ENCODE results near the gene ASTN2.

ASTN2 gene

DNA sequence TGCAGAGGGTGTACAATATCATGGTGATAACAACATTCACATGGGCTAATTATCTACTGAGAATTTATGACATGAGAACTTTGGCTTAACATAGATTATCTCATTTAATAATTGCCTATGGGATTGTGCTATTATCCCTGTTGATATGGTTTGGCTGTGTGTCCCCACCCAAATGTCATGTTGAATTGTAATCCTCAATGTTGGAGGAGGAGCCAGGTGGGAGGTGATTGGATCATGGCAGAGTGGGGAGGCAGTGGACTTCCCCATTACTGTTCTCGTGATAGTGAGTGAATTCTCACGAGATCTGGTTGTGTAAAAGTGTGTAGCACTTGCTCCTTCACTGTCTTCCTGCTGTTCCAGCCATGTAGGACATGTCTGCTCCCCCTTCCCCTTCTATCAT, 541.4 kb downstream of the ASTN2 start:
- H3K9me3 ChIP-seq (ENCODE audit: control insufficient read depth, insufficient read depth, low read length): peaks cover 17% of the 10 kb centered on the region
- no peaks in the 10 kb centered on the region; the same call in 1 of the 2 replicates for H3K36me3 ChIP-seq (ENCODE audit: control insufficient read depth, low read length)
- peaks cover 5% of the 10 kb centered on the region; the same call in 1 of the 2 replicates for H3K4me1 ChIP-seq (ENCODE audit: control insufficient read depth, low read length)
- H4K20me1 ChIP-seq (ENCODE audit: control insufficient read depth, insufficient read depth, low read depth, low read length): no peaks in the 10 kb centered on the region
- H3F3A ChIP-seq (ENCODE audit: control insufficient read depth, insufficient read depth): no peaks in the 10 kb centered on the region
- H3K27ac ChIP-seq (ENCODE audit: low read depth, low read length): no peak overlapping the region
- no peaks in the 10 kb centered on the region for H3K79me2 ChIP-seq (ENCODE audit: control insufficient read depth, low read length)
- no peak for TF ChIP-seq EZH2phosphoT487 (IDR thresholded peaks at IDR 0.05; ENCODE audit: borderline replicate concordance, low read length)
- TF ChIP-seq, protein P1, sequence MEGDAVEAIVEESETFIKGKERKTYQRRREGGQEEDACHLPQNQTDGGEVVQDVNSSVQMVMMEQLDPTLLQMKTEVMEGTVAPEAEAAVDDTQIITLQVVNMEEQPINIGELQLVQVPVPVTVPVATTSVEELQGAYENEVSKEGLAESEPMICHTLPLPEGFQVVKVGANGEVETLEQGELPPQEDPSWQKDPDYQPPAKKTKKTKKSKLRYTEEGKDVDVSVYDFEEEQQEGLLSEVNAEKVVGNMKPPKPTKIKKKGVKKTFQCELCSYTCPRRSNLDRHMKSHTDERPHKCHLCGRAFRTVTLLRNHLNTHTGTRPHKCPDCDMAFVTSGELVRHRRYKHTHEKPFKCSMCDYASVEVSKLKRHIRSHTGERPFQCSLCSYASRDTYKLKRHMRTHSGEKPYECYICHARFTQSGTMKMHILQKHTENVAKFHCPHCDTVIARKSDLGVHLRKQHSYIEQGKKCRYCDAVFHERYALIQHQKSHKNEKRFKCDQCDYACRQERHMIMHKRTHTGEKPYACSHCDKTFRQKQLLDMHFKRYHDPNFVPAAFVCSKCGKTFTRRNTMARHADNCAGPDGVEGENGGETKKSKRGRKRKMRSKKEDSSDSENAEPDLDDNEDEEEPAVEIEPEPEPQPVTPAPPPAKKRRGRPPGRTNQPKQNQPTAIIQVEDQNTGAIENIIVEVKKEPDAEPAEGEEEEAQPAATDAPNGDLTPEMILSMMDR (IDR thresholded peaks at IDR 0.05; ENCODE audit: low read depth, low read length, poor library complexity, severe bottlenecking): no peak
- H3K9me2 ChIP-seq (replicated peaks; ENCODE audit: control insufficient read depth, low read length): no peaks in the 10 kb centered on the region
- H3K4me2 ChIP-seq (ENCODE audit: low read length): no peak overlapping the region
- H3K27me3 ChIP-seq (ENCODE audit: control insufficient read depth, low read length): no peaks in the 10 kb centered on the region
- H3K4me3 ChIP-seq (ENCODE audit: low read length): no peak overlapping the region

DNA sequence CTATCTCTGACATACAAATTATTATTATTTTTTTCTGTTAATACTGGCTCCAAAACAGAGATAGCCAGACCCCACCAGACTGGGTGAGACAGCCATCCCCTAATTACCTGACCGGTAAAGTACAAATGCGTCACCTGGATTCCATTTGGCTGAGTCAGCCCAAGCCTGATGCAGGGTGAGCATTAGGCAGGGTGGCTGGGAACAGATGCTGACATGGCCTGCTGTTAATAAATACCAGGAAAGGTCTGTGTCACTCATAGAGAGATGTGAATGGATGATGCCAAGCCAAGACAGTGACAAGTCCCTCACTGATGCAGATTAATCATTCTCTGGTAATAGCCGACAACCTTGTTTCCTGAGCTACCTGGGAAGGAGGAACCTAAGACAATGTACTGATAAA, 544.3 kb downstream of the ASTN2 start:
- H3K27ac ChIP-seq (ENCODE audit: low read depth, low read length): no peak overlapping the region
- no peak overlapping the region for H3K4me2 ChIP-seq (ENCODE audit: low read length)
- no peaks in the 10 kb centered on the region for H3K79me2 ChIP-seq (ENCODE audit: control insufficient read depth, low read length)
- no peaks in the 10 kb centered on the region; the same call in 1 of the 2 replicates for H3F3A ChIP-seq (ENCODE audit: control insufficient read depth, insufficient read depth)
- H3K9me2 ChIP-seq (replicated peaks; ENCODE audit: control insufficient read depth, low read length): no peaks in the 10 kb centered on the region
- no peaks in the 10 kb centered on the region for H3K27me3 ChIP-seq (ENCODE audit: control insufficient read depth, low read length)
- no peaks in the 10 kb centered on the region for H3K36me3 ChIP-seq (ENCODE audit: control insufficient read depth, low read length)
- no peaks in the 10 kb centered on the region for H4K20me1 ChIP-seq (ENCODE audit: control insufficient read depth, insufficient read depth, low read depth, low read length)
- no peak overlapping the region for H3K4me3 ChIP-seq (ENCODE audit: low read length)
- TF ChIP-seq, protein P1 (IDR thresholded peaks at IDR 0.05; ENCODE audit: low read depth, low read length, poor library complexity, severe bottlenecking): no peak
- TF ChIP-seq EZH2phosphoT487 (IDR thresholded peaks at IDR 0.05; ENCODE audit: borderline replicate concordance, low read length): no peak
- H3K9me3 ChIP-seq (ENCODE audit: control insufficient read depth, insufficient read depth, low read length): no peaks in the 10 kb centered on the region
- H3K4me1 ChIP-seq (ENCODE audit: control insufficient read depth, low read length): peaks cover 21% of the 10 kb centered on the region

DNA sequence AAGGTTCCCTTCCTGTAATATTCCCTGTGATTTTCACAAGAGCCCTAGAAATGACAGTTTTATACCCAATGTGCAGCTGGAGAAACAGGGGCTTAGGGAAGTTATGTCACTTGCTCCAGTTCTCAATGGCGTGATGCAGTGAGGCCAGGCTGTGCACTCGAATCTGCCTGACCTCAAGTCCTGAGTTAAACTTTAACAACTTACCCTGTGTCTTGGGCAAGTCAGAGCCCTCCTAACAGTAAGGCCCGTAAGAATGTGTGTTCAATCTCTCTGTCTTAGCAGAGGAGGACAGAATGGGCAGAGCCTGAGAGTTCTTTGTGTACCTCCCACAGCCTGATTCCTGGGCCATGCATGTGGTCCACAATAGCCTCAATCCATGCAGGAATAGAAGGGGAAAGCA, 546.7 kb downstream of the ASTN2 start:
- no peaks in the 10 kb centered on the region for H3K9me2 ChIP-seq (replicated peaks; ENCODE audit: control insufficient read depth, low read length)
- H3K27ac ChIP-seq (ENCODE audit: low read depth, low read length): no peak overlapping the region
- TF ChIP-seq EZH2phosphoT487 (IDR thresholded peaks at IDR 0.05; ENCODE audit: borderline replicate concordance, low read length): no peak
- TF ChIP-seq, protein P1 (IDR thresholded peaks at IDR 0.05; ENCODE audit: low read depth, low read length, poor library complexity, severe bottlenecking): no peak
- peaks cover 17% of the 10 kb centered on the region for H3K4me1 ChIP-seq (ENCODE audit: control insufficient read depth, low read length)
- H3K9me3 ChIP-seq (ENCODE audit: control insufficient read depth, insufficient read depth, low read length): no peaks in the 10 kb centered on the region
- 0 out of 2 replicates have a peak, but pooled peaks cover 3% of the 10 kb centered on the region for H3K36me3 ChIP-seq (ENCODE audit: control insufficient read depth, low read length)
- no peaks in the 10 kb centered on the region for H3K79me2 ChIP-seq (ENCODE audit: control insufficient read depth, low read length)
- no peaks in the 10 kb centered on the region for H3K27me3 ChIP-seq (ENCODE audit: control insufficient read depth, low read length)
- no peaks in the 10 kb centered on the region; the same call in 1 of the 2 replicates for H3F3A ChIP-seq (ENCODE audit: control insufficient read depth, insufficient read depth)
- H3K4me3 ChIP-seq (ENCODE audit: low read length): no peak overlapping the region
- no peaks in the 10 kb centered on the region for H4K20me1 ChIP-seq (ENCODE audit: control insufficient read depth, insufficient read depth, low read depth, low read length)
- H3K4me2 ChIP-seq (ENCODE audit: low read length): no peak overlapping the region

Measured in DOHH2 (cell line).